Erythroblast (primary cell): ENCODE data around the gene COPG2.

Experiments
- GATA1 ChIP-seq: IDR thresholded peaks from 2 replicates; pipeline ENCODE4 v1.6.1; 2011; ENCODE audit warnings: low read depth, mild to moderate bottlenecking, control low read depth, low read length, moderate library complexity
- POLR2A ChIP-seq: IDR thresholded peaks from 2 replicates; pipeline ENCODE4 v1.6.1; 2011; ENCODE audit warnings: mild to moderate bottlenecking, low read length

GRCh38 chr7:130649004-130649790 is 19.4 kb downstream of the COPG2 start:
- TF ChIP-seq POLR2A (no peak), GATA1 (no peak)
